K562 (cell line): ENCODE measurements around the gene DYNC1H1.

ENCODE experiments used
- FOXA3 ChIP-seq, 2 experiments: fragments of 450-650 bp in 1 of 2; sonication (generic) in 1 of 2; formaldehyde crosslinking; IDR thresholded peaks in 1 of 2; conservative IDR thresholded peaks in 1 of 2; 2 replicates each; pipeline versions ENCODE4 v1.4.0 to v1.8.0; 2020 to 2022; ENCODE audit warnings: mild to moderate bottlenecking in 2 of 2, missing genetic modification reagents in 1 of 2
- RBBP5 ChIP-seq: fragments of 200-600 bp; sonication (generic); IDR thresholded peaks from 2 replicates; pipeline ENCODE4 v1.6.1; 2012; ENCODE audit warnings: borderline replicate concordance, mild to moderate bottlenecking, low read length, control low read depth, inconsistent platforms; ENCODE audit not compliant: insufficient read depth, poor library complexity, severe bottlenecking
- RBM17 ChIP-seq: fragments of 200-400 bp; formaldehyde crosslinking; IDR thresholded peaks from 2 replicates; pipeline ENCODE4 v1.6.1; 2017; ENCODE audit warnings: low read depth, mild to moderate bottlenecking, low read length, borderline replicate concordance
- RCOR1 ChIP-seq, 2 experiments: IDR thresholded peaks; 2 replicates each; pipeline ENCODE4 v1.6.1; 2012; ENCODE audit warnings: low read depth in 2 of 2, low read length in 2 of 2, borderline replicate concordance in 1 of 2, improper control_type of control experiment in 1 of 2
- SREBF1 ChIP-seq: fragments of 150-350 bp; IDR thresholded peaks from 2 replicates; pipeline ENCODE4 v1.6.1; 2014; ENCODE audit warnings: antibody characterized with exemption, low read depth, low read length, borderline replicate concordance
- TARDBP ChIP-seq: fragments of 450-650 bp; IDR thresholded peaks from 2 replicates; pipeline ENCODE4 v1.6.1; 2016
- ZNF3 ChIP-seq: fragments of 250-450 bp; sonication (Bioruptor Pico); IDR thresholded peaks from 2 replicates; pipeline ENCODE4 v1.5.0; 2021; ENCODE audit warnings: mild to moderate bottlenecking, moderate library complexity
- TF ChIP-seq, protein P1 (sequence below): sonication (generic); formaldehyde crosslinking; IDR thresholded peaks from 2 replicates; pipeline ENCODE4 v1.8.1; 2023; ENCODE audit warnings: missing genetic modification reagents, mild to moderate bottlenecking, borderline replicate concordance
- TF ChIP-seq, protein P2 (sequence below), 3 experiments: IDR thresholded peaks in 2 of 3; conservative IDR thresholded peaks in 1 of 3; 2 replicates each; pipeline ENCODE4 v1.5.1; 2011 to 2012; ENCODE audit warnings: low read length in 3 of 3, mild to moderate bottlenecking in 3 of 3, control low read depth in 2 of 3, improper control_type of control experiment in 1 of 3, inconsistent platforms in 1 of 3, low read depth in 1 of 3, mixed read lengths in 1 of 3, moderate library complexity in 1 of 3; ENCODE audit not compliant: insufficient read depth in 2 of 3
- TF ChIP-seq, protein P3 (sequence below): IDR thresholded peaks from 2 replicates; pipeline ENCODE4 v1.6.1; 2012; ENCODE audit warnings: low read depth, low read length, improper control_type of control experiment, borderline replicate concordance

DNA sequence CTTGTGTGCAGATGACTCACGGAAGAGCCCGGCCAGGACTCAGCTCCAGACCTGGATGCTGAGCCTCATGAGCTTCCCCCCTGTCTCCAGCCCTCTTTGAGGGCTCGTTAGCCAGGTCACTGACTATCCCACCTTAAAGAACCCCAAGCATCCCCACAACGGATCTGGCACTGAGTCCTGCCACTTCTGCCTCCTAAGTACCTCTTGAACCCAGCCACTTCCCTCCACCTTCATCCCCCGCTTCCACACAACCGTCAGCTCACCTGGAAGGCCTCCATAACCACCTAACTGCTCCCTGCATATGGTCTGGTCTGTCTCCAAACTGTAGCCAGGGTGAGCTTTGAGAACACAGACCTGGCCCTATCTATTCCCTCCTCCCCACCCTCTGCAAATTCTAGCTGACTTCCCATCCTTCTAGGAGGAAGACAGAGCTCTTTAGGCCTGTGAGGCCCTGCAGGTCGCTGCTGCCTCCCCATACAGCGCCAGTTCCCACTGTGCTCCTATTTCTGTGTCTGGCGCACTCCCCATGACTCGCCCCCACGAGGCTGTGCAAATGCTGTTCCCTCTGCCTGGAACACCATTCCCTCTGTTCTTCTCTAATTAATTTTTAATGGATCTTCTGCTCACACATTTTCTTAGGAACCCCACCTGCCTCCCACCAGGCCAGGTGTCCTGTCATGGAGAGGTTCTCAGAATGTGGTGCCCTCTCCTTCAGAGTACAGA, 125.4 kb downstream of the DYNC1H1 start:
- TF ChIP-seq, protein P1, sequence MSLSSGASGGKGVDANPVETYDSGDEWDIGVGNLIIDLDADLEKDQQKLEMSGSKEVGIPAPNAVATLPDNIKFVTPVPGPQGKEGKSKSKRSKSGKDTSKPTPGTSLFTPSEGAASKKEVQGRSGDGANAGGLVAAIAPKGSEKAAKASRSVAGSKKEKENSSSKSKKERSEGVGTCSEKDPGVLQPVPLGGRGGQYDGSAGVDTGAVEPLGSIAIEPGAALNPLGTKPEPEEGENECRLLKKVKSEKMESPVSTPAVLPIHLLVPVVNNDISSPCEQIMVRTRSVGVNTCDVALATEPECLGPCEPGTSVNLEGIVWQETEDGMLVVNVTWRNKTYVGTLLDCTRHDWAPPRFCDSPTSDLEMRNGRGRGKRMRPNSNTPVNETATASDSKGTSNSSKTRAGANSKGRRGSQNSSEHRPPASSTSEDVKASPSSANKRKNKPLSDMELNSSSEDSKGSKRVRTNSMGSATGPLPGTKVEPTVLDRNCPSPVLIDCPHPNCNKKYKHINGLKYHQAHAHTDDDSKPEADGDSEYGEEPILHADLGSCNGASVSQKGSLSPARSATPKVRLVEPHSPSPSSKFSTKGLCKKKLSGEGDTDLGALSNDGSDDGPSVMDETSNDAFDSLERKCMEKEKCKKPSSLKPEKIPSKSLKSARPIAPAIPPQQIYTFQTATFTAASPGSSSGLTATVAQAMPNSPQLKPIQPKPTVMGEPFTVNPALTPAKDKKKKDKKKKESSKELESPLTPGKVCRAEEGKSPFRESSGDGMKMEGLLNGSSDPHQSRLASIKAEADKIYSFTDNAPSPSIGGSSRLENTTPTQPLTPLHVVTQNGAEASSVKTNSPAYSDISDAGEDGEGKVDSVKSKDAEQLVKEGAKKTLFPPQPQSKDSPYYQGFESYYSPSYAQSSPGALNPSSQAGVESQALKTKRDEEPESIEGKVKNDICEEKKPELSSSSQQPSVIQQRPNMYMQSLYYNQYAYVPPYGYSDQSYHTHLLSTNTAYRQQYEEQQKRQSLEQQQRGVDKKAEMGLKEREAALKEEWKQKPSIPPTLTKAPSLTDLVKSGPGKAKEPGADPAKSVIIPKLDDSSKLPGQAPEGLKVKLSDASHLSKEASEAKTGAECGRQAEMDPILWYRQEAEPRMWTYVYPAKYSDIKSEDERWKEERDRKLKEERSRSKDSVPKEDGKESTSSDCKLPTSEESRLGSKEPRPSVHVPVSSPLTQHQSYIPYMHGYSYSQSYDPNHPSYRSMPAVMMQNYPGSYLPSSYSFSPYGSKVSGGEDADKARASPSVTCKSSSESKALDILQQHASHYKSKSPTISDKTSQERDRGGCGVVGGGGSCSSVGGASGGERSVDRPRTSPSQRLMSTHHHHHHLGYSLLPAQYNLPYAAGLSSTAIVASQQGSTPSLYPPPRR: no peak
- TF ChIP-seq, protein P2, sequence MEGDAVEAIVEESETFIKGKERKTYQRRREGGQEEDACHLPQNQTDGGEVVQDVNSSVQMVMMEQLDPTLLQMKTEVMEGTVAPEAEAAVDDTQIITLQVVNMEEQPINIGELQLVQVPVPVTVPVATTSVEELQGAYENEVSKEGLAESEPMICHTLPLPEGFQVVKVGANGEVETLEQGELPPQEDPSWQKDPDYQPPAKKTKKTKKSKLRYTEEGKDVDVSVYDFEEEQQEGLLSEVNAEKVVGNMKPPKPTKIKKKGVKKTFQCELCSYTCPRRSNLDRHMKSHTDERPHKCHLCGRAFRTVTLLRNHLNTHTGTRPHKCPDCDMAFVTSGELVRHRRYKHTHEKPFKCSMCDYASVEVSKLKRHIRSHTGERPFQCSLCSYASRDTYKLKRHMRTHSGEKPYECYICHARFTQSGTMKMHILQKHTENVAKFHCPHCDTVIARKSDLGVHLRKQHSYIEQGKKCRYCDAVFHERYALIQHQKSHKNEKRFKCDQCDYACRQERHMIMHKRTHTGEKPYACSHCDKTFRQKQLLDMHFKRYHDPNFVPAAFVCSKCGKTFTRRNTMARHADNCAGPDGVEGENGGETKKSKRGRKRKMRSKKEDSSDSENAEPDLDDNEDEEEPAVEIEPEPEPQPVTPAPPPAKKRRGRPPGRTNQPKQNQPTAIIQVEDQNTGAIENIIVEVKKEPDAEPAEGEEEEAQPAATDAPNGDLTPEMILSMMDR (IDR thresholded peaks at IDR 0.05 in 2 of 3, conservative IDR thresholded peaks at IDR 0.05 in 1 of 3; ENCODE audit: insufficient read depth in 2 of 3, low read depth in 1 of 3, low read length in 3 of 3): no peak
- no peak for TF ChIP-seq FOXA3 (CRISPR knock-in tag; conservative IDR thresholded peaks at IDR 0.05 in 1 of 2, IDR thresholded peaks at IDR 0.05 in 1 of 2)
- TF ChIP-seq SREBF1: no peak
- TF ChIP-seq TARDBP: no peak
- TF ChIP-seq RBBP5: no peak
- no peak for TF ChIP-seq RBM17
- TF ChIP-seq, protein P3, sequence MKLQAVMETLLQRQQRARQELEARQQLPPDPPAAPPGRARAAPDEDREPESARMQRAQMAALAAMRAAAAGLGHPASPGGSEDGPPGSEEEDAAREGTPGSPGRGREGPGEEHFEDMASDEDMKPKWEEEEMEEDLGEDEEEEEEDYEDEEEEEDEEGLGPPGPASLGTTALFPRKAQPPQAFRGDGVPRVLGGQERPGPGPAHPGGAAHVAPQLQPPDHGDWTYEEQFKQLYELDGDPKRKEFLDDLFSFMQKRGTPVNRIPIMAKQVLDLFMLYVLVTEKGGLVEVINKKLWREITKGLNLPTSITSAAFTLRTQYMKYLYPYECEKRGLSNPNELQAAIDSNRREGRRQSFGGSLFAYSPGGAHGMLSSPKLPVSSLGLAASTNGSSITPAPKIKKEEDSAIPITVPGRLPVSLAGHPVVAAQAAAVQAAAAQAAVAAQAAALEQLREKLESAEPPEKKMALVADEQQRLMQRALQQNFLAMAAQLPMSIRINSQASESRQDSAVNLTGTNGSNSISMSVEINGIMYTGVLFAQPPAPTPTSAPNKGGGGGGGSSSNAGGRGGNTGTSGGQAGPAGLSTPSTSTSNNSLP: no peak
- TF ChIP-seq ZNF3 (CRISPR knock-in tag): no peak
- no peak for TF ChIP-seq RCOR1 (IDR thresholded peaks at IDR 0.05; ENCODE audit: borderline replicate concordance in 1 of 2, low read depth in 2 of 2, low read length in 2 of 2)
